HG03175 (cell line): ENCODE results near the gene SPAAR.
"Not testable (repeated sequence)": the region's sequence is repeated elsewhere in the genome, so short reads cannot be mapped to it uniquely, and the experiment has no call there.

Source experiments
- ATAC-seq: cut with Tn5 transposase; IDR thresholded peaks from one replicate; pipeline ENCODE4 v1.9.1; 2021; ENCODE audit warnings: mild to moderate bottlenecking, moderate library complexity; ENCODE audit not compliant: unreplicated experiment

Gene SPAAR

DNA sequence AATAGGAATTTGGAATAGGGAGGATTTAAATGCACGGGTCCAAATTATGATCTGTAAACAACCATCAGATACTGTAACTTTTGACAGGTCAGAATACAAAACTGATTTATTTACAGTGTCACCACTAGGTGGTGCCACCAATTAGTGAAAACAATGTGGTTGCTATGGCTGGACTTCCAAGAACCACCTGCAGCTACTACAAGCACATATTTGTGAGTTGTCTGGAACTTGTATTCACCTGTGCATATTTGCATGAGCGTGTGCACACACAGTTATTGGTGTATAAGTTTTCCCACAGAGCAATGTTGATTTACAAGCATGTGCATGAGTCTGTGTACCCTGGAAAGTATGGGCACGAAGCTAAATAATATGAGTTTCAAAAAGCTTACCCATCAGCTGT lies 6.2 kb upstream of the SPAAR start:
- ATAC-seq = no peak

DNA sequence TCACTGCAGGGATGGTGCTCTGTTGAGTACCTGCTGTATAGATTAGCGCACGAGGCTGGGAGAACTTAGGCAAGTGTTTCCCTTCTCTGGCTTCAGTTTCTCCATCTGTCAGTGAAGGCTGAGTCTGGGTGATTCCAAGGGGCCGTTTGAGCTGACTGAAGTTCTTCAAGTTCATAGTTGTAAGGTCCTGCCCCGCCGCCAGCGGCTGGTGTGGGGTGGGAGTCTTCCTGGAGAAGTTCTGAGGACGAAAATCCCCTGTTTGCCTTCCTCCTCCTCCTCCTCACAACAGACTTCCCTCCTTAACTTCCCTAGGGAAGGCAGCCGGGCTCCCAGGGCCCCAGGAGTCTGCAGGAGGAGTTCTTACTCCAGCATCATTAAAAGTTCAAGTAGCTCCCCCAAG lies 5.0 kb upstream of the SPAAR start:
- no peak for ATAC-seq

DNA sequence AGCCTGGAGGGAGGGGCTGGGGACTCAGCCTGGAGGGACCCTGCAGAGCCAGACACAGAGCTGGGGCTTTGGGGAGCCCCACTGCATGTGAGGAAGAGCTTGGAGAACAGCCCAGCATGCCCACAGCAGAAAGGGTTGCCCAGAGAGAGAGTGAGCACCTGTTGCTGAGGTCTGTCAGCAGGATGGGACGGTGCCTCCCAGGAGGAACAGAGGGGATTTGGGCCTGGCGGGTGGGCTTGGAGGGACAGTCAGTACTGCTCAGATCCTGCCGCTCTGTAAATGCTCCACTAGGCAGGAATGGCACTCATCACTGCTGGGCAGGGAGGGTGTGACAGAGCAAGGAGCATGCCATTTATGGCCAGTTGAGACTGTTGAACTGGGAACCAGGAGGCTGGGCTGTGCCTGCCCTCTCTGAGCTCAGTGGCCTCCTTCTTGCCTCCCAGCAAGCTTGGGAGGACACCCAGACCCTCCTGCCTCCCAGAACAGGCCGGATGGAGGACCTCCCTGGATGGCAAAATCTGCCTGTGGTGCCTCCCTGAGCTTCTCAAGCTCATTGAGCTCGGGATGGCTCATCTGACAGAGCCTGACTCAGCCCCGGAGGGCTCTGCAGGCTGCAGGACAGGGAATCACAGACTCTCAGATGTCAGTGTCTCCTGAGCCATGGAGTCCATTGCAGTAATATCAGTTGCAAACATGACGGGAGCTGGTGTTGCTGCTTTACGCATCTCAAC lies 4.1 kb upstream of the SPAAR start:
- no peak for ATAC-seq

DNA sequence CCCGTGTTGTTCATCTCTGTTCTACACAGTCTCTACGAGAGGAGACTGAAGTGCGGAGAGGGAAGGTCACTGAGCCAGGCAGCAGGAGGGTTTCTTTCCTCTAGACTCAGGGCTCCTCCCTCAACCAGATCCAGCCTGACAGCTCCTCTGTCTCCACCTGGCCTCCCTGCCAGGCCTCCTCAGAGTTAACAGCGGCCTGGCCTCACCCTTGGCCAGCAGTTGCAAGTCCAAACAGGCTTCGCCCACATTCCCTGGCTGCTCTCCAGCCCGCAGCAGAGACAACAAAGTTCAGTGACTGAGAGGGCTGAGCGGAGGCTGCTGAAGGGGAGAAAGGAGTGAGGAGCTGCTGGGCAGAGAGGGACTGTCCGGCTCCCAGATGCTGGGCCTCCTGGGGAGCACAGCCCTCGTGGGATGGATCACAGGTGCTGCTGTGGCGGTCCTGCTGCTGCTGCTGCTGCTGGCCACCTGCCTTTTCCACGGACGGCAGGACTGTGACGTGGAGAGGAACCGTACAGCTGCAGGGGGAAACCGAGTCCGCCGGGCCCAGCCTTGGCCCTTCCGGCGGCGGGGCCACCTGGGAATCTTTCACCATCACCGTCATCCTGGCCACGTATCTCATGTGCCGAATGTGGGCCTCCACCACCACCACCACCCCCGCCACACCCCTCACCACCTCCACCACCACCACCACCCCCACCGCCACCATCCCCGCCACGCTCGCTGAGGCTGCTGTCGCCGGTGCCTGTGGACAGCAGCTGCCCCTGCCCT lies 3.2 kb upstream of the SPAAR start, which contains the start of gene HRCT1:
TSS of gene HRCT1 (plus strand) at position 291 of the 768 bp plus-strand sequence. CDS start at position 377, 86 bp downstream.
- ATAC-seq = no peak

DNA sequence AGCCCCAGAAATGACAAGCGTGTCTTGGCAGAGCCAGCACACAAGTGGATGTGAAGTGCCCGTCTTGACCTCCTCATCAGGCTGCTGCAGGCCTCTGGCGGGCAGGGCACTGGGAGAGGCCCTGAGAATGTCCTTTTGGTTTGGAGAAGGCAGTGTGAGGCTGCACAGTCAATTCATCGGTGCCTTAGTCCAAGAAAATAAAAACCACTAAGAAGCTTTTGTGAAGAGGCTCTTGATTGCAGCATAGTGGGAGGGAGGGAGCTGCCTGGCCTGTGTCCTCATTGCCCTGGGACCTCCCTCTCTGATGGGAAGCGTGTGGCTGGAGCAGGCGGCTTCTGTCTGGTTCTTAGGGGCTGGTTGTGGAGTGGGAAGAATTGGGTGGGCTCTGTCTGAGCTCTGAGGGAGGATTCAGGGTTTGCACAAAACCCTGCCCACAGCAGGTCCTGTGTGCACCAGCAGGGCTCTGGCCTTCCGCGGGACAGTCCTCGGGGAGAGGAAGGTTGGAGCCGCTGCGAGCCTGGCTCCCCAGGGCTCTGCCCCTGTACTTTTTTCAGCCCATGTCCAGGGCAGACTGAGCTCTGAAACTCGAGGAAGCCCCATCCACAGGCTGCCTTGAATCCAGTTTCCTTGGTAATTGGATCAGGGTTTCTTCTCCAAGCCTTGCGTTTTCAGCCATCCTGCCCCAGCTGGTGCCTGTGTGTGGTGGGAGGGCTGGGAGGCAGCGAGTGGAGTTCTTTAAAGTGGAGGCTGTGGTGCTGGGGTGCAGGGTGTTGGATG lies 2.2 kb upstream of the SPAAR start:
- ATAC-seq = no peak

DNA sequence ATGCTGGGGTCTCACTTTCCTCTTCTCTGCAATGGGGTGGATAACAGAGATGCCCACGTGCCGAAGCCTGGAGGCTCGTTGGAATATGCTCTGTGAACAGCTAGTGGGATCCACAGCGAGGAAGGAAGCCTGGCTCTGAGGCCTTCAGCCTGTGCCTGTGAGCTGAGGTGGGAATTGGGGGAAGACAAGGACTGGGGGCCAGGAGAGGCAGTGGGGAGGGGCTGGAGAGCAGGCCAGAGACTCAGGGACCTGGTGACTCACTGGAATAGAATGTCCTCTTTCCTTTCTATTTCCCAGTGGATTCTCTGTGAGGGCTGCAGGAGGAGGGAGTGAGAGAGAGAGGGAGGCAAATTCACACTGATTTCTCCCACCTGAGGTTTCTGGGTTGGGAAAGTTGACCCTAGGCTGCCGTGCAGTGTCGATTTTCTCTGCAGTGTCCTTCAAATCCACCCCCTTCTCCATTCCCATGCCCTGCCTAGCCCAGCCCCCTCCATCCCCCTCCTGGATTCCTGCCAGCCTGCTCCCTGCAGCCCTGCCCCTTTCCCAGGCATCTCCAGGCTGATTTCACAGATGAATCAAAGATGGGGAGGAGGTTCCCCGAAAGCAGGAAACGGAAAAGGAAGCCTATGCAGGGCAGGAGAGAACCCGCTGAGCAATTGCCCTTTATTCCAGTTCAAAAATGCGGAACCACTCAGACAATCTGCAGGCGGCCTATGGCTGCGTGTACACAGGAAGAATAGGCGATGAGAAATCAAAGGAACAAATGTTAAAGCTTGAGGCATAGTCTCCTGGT lies 1.4 kb upstream of the SPAAR start:
- no peak for ATAC-seq

DNA sequence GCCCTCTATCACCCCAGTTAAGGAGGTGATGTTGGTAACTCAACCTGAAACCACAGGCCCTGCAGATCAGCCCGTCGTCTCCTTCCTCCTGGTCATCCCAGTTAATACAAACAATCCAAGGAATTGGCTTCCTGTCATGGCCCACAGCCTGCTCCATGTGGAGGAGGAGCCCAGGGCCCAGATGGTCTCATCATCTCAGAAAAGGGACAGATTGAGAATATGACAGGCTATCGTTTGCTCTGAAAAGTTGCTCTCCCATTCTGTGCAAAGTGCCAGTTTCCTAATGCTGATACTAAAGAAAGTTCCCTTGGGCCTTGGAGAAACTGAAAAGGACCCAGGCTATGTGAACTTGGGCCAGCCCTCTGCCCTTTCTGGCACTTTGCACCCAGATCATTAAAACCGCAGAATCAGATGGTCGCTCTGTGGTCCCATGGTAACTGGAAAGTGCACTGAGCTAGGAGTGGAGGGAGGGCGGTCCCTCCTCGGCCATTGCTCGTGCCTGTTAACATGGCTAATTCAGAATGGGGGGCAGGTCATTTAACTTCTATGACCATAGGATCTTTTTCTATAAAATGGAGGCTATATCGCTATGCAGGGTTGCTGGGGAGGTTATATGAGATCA lies 675 bp upstream of the SPAAR start:
- ATAC-seq = no peak

DNA sequence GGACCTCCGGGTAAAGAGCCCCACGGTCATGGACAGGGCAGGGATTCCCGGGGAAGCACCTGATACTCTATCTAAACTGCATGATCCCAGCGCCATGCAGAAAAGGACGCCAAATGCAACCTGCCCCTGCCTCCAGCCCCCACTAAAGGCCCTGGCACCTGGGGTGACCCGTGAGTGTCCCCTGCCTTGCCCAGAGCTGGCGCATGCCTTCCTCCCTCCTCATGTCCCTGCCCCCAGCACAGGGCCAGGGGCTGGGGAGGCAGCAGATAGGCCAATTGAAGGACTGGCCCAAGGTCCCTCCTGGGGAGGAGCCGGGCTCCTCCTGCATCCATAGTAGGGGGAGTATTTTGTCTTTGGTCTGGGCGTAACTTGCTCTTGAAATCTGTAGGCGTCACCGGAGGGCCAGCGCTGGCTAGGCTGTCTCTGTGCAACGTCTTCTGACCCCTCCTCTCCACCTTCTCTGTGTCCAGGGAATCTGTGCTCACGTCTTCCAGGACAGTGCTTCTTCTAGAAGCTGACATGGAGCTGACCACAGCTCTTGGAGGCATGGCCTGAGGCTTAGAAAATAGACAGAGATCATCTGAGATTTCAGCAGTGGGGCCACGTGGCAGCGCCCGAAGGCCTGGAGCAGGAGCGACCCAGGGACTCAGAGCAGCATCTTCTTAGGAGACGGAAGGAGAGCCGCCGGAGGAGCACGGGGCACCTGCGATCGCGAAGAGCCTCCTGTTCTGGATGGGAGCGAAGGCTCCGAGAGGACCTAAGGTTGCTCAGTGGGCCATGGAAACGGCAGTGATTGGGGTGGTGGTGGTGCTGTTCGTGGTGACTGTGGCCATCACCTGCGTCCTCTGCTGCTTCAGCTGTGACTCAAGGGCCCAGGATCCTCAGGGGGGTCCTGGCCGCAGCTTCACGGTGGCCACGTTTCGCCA lies 660 bp downstream of the SPAAR start:
- ATAC-seq = no peak

DNA sequence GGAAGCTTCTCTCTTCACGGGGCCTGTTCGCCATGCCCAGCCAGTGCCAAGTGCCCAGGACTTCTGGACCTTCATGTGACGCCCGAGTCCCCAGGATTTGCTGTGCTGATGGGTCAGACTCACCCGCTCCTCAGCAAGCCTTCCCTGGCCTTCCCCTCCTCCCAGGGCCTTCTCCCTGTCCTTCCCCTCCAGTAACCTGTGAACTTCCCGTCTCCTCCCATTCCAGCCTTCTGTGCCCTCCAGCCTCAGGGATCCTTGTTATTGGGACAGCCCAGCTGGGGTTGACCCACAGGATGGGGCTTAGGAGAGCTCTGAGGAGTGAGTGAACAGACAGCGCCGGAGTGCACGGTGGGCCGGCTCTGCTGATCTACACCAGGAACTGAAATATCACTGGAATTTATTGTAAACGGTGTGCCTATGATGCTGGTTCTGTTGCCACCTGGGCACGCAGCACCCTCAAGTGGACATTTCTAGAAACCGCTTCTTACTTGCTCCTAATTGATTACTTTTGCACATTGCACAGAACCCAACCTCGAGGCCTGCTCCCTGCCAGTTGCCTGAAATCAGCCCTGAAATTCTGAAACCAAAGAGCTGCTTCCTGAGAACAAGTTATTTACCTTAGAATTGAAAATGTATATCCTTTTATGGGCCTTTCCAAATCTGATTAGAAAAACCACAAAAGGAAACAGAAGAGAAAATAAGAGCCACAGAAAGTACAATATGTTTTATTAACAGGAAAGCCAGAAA lies 1.5 kb downstream of the SPAAR start:
- ATAC-seq = no peak

DNA sequence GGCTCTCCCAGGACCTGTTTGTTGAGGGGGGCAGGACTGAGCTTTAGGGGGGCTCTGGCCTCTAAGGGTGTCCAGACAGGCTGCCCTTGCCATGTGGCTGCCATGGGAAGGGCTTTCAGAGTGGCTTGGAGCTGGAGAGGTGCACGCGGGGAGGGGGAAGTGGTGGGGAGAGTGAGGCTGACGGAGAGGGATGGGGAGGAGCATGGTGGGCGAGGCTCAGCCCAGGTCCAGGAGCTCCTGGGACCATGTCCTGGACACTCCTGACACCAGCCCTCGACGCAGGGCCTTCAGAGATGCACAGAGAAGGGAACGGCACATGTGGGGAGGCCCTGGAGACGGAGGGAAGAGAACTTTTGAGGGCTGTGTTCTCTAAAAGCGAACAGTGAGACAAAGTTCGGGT lies 2.4 kb downstream of the SPAAR start:
- ATAC-seq = no peak

DNA sequence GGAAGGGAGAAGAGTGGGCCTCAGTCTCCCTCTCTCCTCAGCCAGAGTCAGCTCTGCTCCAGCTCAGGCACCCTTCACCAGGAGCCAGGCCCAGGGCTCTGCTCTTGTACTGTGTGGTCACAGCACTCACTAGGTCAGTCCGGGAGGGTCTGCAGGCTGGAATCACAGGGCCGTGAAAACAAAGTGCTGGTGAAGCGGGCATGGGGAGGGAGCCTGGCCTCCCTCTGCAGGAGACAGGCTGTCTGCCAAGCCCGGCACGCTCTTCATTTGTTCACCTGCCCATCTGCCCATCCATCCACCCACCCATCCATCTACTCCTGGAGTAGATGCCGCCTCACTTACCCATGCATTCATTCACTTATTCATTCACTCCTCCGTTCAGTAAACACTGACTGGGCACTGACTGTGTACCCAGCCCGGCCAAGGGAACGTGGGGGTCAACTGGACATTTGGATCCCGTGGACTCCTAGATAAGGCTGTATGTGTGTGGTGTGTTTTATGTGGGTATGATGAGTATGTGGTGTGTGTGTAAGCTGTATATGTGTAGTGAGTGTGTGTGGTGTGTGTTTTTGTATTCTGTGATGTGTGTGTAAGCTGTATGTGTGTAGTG lies 3.6 kb downstream of the SPAAR start:
- ATAC-seq = no peak

DNA sequence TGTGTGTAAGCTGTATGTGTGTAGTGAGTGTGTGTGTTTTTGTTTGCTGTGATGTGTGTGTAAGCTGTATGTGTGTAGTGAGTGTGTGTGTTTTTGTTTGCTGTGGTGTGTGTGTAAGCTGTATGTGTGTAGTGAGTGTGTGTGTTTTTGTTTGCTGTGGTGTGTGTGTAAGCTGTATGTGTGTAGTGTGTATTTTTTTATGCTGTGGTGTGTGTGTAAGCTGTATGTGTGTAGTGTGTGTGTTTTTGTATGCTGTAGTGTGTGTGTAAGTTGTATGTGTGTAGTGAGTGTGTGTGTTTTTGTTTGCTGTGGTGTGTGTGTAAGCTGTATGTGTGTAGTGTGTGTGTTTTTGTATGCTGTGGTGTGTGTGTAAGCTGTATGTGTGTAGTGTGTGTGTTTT lies 4.1 kb downstream of the SPAAR start:
- ATAC-seq = not testable (repeated sequence)

DNA sequence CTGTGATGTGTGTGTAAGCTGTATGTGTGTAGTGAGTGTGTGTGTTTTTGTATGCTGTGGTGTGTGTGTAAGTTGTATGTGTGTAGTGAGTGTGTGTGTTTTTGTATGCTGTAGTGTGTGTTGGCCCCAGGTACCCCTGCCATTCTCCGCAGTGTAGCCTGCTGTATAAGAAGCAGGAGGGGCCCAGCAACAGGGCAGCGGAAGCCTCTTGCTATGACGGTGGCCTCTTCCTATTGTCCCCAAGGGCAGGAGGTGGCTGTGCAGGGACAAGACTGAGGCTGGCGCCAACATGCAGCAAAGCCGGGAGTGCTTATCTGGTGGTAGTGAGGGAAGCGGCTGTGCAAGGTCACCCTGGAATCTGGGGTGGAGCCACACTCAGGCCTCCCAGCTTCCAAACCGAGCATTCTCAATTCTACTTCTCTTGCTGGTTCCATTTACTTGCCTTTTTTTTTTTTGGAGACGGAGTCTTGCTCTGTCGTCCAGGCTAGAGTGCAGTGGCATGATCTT lies 5.1 kb downstream of the SPAAR start:
- ATAC-seq = no peak

DNA sequence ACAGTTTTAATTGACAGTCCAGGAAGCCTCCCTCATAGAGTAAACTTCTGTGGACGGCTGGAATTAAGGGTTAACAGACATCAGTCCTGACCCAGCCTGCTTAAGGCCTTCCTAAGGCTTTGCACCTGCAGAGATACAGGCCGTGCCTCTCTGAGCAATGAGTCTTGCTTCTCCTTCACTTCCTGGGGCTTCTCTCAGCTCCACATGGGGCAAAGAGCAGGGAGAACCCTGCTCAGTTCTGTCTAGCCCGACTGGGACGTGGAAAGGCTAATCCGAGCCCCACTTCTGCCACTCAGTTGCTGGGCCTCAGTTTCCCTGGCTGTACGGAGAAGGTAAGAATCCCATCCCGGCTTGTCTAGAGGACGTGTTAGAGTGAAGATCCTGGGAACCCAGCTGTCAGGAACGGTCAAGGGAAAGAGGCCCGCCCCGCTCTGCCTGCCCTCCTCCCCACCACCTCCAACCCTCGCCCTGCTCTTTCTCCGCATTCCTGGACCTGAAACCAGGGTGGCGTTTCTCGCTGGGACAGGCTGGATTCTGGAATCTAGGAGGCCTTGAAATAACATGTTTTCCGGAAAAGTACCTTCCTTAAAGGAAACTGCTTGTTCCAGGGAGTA lies 6.5 kb downstream of the SPAAR start:
- no peak for ATAC-seq

DNA sequence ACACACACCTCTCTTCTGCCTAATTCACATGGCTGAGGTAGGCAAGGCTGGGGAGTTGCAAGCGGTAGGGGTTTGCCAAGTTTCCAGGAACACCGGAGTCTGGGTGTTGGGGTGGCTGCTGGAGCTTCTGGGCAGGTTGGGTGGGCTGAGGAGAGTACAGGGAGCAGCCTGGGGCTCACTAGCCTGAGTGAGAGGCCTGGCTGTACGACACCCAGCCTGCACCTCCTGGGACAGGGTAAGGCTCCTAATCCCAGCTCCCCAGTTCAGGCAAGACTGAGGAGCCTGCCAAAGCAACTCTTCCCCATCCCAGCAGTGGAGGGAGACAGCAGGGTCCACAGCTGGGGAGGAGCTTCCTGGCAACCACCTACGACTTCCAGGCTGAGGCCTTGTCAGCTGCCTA lies 8.0 kb downstream of the SPAAR start:
- no peak for ATAC-seq

DNA sequence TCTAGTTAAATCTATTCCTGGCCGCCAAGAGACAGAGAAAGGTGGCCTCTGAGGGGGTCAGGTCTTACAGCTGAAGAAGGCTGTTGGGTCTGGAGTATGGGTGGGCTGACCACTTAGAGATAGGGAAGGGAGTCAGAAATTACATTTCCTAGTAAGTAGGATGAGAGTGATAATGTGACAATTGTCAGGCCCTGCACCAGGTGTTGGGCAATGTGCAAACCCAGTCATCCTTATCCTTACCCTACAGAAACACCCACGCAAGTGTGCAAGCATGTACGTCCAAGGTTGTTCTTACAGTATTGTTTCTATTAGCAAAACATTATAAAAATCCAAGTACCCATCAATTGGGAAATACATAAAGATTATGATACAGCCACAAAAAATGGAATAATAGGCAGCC lies 9.5 kb downstream of the SPAAR start:
- no peak for ATAC-seq

DNA sequence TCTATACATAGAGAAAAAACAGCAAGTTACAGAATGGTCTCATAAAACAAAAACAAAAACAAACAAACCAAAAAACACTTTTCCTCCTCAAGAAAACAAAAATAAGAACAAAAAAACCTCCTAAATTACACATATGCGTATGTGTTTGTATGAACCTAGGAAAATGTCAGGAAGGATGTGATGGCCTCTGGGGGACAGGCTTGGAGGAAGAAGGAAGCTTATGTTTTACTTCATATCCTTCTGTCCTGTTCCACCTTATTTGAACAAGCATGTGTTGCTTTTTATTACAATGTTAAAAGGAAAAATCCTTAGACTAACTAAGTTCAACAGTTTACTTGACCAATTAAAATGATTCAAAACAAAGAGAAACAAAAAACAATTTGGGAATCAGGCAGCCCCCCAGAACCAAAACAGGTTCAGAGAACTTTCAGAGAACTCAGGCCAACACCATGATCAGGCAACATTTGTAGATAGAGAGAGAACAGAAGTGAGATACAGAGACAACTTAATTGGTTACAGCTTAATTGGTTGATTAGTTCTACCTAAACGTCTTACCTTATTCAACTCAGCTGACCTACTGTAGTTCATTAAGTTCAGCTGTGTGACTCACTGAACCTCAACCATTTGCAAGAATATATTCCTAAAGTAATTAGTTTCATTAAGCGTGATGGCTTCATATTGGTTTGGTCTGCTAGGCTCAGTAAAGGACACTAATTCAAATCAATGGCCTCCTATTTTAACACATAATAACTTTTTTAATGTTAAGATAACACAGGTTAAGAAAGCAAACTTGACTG lies 10.1 kb downstream of the SPAAR start:
- ATAC-seq = no peak
